OCI-LY7 (cell line): ENCODE results near the gene SATB2.

Experiments
- EZH2phosphoT487 ChIP-seq: fragments of 200-600 bp; sonication (generic); IDR thresholded peaks from 2 replicates; pipeline ENCODE4 v1.6.1; 2018; ENCODE audit warnings: low read depth, borderline replicate concordance, mild to moderate bottlenecking, mixed run types, antibody characterized with exemption, low read length, moderate library complexity, mixed read lengths
- TF ChIP-seq, protein P1 (sequence below): fragments of 200-600 bp; sonication (generic); conservative IDR thresholded peaks from 2 replicates; pipeline ENCODE4 v1.5.1; 2014; ENCODE audit warnings: mild to moderate bottlenecking, antibody characterized with exemption, low read length, moderate library complexity, mixed read lengths

DNA sequence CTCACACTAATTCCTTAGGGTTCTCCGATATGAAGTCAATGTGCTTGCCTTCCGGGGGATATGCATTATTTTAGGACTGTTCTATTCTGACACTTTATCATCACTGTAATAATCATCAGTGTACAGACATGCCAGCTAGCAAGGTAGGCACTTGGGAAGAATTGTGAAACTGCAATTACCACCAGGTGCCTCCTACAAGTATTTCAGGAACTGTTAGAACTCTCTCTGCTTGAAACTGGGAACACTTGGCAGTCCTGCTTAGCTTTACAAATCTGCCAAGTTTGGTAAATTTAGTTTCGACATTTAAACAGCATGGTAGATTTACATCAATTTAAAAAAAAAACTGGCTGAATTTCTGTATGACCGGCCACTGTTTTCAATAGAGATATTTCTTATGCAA is 128.7 kb downstream of the SATB2 start:
- TF ChIP-seq, protein P1, sequence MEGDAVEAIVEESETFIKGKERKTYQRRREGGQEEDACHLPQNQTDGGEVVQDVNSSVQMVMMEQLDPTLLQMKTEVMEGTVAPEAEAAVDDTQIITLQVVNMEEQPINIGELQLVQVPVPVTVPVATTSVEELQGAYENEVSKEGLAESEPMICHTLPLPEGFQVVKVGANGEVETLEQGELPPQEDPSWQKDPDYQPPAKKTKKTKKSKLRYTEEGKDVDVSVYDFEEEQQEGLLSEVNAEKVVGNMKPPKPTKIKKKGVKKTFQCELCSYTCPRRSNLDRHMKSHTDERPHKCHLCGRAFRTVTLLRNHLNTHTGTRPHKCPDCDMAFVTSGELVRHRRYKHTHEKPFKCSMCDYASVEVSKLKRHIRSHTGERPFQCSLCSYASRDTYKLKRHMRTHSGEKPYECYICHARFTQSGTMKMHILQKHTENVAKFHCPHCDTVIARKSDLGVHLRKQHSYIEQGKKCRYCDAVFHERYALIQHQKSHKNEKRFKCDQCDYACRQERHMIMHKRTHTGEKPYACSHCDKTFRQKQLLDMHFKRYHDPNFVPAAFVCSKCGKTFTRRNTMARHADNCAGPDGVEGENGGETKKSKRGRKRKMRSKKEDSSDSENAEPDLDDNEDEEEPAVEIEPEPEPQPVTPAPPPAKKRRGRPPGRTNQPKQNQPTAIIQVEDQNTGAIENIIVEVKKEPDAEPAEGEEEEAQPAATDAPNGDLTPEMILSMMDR = no peak
- no peak for TF ChIP-seq EZH2phosphoT487
